HPDE6-E6E7 (cell line): Measurements from ENCODE around the gene PRKCE.

Source experiments
- DNase-seq: peaks from one replicate; pipeline ENCODE4 v3.0.0; 2011; ENCODE audit warnings: missing footprints; ENCODE audit errors: extremely low spot score

The PRKCE gene

GRCh38 chr2:46164529-46165301 is 513.2 kb downstream of the PRKCE start:
- DNase-seq: peak; percentile 81

GRCh38 chr2:46165916-46166315 is 514.4 kb downstream of the PRKCE start:
- DNase-seq: no peak

GRCh38 chr2:46167406-46167805 is 515.9 kb downstream of the PRKCE start:
- DNase-seq: no peak

- no peak for DNase-seq
Measured at GRCh38 chr2:46167924-46168323, 516.4 kb downstream of the PRKCE start.

- DNase-seq: no peak
Measured at GRCh38 chr2:46169467-46169866, 518.0 kb downstream of the PRKCE start.

GRCh38 chr2:46170026-46170425 is 518.6 kb downstream of the PRKCE start:
- DNase-seq: no peak

- DNase-seq: peak; percentile 55
Measured at GRCh38 chr2:46170611-46171350, 519.3 kb downstream of the PRKCE start.

GRCh38 chr2:46171411-46171953 is 520.0 kb downstream of the PRKCE start:
- DNase-seq: peak; percentile 65

- peak; percentile 63 for DNase-seq
Measured at GRCh38 chr2:46171996-46172546, 520.6 kb downstream of the PRKCE start.

GRCh38 chr2:46173030-46173429 is 521.6 kb downstream of the PRKCE start:
- no peak for DNase-seq

- no peak for DNase-seq
Measured at GRCh38 chr2:46173636-46174250, 522.3 kb downstream of the PRKCE start.

GRCh38 chr2:46174345-46175170 is 523.1 kb downstream of the PRKCE start:
- DNase-seq: no peak

GRCh38 chr2:46175419-46175818 is 523.9 kb downstream of the PRKCE start:
- no peak for DNase-seq

- DNase-seq: no peak
Measured at GRCh38 chr2:46177461-46178089, 526.1 kb downstream of the PRKCE start.

GRCh38 chr2:46179037-46179621 is 527.7 kb downstream of the PRKCE start:
- no peak for DNase-seq

GRCh38 chr2:46180189-46180588 is 528.7 kb downstream of the PRKCE start:
- no peak for DNase-seq

GRCh38 chr2:46181306-46181705 is 529.8 kb downstream of the PRKCE start:
- DNase-seq: no peak

- DNase-seq: no peak
Measured at GRCh38 chr2:46181789-46182530, 530.5 kb downstream of the PRKCE start.

GRCh38 chr2:46183426-46183825 is 532.0 kb downstream of the PRKCE start:
- no peak for DNase-seq
